HG03196 (cell line): Measurements from ENCODE around the gene GPATCH2L.

Experiments
- ATAC-seq: cut with Tn5 transposase; IDR thresholded peaks from one replicate; pipeline ENCODE4 v1.9.1; 2021; ENCODE audit not compliant: unreplicated experiment

Gene GPATCH2L

DNA sequence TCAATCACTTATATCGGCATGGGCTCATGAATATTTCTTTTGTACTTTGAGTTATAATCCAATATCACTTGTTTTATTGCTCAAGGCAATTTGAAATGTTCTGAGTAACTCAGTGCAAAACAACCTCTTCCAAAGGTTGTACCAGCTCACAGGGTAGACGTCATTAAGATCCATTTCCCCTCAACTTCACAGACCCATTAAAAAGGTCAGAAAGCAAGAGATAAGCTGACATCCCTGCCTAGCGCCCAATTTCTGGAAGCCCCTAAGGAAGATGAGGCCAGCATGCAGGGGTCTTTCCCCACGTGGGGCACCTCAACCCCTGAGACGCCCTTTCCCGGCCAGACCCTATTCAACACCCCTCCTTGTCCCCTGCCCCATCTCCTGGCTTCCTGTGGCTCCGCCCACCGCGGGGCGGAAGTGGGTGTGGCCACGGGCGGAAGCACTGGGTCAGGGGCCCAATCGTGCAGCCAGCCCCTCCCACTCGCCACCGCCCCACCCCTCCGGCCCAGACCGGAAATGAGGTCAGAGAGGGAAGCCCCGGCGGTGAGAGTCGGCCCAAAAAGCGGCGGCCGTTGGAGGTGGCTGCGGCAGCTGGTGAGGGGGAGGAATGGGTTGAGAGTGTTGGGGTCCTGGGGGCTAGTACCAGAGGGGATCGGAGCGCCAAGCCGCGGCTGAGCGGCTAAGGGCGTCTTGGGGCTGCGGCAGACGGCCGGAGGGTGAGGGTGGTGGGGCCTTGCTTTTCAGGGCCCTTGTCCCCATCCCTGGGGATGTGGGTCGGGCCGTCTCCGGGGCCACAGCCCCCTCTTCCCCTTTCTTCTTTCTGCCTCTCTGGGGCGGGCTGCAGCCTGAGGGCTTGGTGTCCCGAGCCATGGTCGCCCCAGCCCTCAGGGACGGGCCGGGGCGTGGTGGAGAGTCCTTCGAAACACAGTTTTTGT, at the start of gene GPATCH2L:
Gene GPATCH2L, plus strand, starts transcription at position 525 of the 935 bp plus-strand sequence. CDS start 2,442 bp downstream, outside the sequence.
- peak; percentile 85 for ATAC-seq

DNA sequence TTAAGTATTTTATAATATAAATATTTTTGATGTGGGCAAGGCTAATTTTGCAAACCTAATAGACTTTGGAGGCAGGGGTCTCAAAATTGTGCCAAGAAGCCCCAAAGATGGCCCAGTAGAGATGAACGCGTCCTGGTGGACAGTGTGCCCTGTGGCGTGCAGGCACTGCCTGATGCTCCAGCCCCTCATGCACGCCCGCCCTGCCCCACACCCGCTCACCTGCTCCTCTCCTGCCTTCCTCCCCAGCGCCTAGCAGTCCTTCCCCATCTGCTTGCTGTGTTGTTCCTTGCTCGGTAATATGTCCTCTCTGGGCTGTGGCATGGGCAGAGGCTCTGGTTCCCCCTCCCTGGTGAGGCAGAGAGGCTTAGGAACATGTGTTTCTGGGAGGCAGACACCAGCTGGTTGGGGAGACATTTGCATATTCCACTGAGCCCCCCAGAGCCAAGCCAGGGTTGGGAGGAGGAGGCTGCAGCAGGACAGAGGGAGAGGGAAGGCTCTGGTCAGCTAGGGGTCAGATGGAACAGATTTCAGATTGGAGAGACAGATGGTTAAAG, 46.8 kb upstream of the GPATCH2L start:
- no peak for ATAC-seq

DNA sequence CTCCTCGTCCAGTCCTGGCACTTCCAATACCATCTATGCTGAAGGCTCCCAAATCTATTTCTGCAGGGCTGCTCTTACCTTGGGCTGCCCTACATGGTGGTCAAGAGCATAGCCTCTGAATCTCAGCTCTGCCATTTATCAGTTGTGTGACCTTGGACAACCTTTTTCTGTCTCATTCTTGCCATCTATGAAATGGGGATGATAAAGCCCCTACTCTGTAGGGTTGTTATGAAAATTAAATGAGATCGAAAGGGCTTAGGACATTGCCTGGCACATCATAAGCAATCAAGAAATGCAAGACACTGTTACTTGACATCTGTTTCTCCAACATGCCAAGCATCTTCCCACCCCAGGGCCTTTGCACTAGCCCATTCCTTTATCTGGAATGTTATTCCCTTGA, 45.5 kb upstream of the GPATCH2L start:
- no peak for ATAC-seq

DNA sequence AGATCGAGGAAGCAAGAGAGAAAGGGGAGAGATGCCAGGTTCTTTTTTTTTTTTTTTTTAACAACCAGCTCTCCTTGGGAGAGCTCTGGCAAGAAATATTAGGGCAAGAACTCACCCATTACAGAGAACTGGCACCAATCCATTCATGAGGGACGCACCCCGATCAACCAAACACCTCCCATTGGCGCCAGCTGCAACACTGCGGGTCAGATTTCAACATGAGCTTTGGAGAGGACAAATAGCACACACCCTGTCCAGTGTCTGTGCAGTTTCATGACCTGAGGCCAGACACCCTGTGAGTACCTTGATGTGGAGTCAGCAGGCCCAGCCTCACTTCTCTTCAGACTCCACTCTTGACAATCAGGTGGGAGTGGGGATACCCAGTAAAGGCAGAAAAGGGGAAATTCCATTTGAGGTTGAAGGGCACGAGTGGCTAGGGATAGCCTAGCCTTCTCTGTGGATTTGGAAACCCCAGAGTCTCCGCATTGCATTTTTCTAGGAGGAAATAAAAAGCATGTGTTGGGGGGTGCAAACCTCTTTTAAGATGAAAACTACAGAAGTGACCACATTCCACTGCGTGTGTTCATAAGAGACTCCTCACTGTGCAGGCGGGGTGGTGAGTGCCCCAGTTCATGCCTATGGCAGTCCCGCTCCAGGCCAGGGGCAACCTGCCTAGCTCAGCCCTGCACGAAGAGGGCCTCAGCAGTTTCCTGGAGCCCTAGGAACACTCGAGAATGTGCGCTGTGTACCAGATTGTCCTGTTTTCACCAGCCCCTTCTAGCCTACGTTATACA, 42.4 kb upstream of the GPATCH2L start:
- no peak for ATAC-seq

DNA sequence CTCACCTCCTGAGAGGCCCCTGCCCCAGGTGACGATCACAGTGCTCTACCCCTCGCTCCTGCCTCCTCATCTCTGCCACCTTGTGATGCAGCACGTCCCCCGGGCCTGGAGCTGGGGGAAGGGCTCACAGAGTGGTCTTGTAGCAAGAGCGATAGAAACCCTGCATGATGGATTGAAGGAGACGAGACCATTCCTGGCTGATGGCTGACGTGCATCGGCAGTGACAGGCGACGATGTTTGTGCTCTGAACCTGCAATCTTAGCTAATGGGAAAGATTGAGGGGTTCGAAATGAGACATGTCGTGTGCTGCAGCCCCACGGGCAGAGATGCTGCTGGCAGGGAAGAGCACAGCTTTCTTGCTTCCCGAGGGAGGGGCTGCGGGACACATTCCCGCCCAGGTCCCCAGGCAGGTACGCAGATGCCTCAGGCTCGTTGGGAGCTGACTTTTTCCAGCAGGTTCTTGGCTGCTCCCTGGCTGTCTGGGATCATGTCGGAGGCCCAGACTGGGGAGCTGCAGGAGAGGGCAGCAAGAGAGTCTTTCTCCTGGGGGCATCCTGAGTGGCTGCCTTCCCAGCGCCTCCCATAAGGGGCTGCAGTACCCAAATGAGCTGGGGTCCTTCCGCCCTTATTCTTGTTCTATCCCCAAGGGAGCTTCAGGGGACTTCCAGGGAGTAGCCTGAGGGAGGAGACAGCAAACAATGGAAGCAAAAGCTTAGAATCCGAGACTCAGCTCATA, 38.7 kb upstream of the GPATCH2L start:
- no peak for ATAC-seq

DNA sequence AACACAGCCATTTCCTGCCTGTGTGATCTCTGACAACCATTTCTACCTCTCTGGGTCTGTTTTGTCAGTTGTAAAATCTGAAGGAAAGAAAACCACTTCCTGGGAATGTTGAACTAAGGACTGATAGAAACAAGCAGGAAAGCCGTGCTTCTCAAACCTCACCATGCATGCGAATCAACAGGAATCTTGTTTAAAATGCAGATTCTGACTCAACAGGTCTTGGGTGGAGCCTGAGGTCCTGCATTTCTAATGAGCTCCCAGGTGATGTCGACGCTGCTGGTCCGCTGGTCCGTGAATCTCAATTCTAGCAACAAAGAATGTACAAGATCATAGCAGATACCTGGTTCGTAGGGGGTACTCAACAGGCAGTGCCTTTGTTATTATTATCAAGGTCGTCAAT, 38.0 kb upstream of the GPATCH2L start:
- no peak for ATAC-seq

DNA sequence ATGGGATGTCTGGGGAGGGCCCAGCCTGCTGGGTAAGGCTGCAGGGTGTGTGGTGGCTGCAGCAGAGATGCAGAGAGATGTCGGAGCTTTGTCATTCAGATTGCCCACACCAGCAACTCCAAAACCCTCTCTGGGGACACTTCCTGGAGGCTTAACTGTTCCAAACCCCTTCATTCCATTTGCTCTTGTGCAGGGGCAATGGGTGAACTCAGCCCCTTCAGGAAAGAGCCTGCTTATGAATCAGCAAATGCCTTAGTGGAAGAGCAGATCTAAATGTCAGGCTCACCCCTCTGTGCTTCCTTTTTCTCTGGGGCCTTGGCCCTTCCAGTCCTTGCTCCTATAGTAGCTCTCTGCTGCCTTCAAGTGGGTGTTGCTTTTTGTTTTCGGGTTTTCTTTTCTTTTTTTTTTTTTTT, 36.7 kb upstream of the GPATCH2L start:
- ATAC-seq = no peak

DNA sequence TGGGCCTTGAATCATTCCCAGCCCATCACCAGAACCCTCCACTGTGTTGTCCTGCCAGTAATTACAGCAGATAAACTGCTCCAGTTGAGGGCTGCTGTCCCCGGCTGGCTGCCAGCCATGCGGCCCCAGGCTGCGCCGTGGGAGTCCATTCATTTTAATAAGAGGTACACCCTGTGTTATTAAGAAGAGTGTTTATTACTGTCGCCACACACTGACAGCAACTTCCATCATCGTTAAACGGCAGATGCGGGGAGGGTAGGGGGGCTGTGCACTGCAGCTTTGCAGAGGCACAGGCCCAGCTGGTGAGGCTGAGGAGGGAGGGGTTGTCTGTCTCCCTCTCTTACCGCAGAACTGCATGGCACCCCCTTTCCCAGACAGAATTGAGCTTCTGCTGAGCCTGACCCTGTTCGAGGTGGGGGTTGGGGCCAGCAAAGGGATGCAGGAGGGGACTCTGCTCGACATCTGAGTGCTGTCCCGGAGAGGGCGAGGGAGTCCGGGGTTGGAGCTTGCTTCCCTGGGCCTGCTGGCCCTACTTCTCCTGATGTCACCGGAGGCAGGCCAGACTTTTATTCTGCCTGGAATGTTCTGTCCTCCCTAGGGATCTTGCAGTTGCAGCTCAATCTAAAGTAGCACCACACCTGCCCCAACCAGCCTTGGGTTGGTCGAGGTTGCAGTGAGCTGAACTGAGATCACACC, 33.8 kb upstream of the GPATCH2L start:
- ATAC-seq = no peak

DNA sequence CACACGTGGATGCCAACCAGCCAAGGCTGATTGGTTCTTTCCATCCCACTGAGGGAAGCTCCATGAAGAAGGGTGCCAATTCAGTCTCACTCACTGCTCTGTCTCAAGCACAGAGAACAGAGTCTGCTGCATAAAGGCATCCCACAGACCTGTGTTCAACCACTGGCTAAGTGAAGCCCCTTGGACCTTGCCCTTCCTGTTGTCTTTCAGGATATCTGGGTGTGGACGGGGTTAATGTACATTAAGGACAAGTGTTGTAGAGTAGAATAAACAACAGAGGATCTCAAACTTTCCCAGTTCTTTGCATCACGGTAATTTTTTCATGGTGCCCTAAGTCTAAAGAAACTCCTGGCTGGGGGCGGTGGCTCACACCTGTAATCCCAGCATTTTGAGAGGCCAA, 33.1 kb upstream of the GPATCH2L start:
- ATAC-seq = no peak

DNA sequence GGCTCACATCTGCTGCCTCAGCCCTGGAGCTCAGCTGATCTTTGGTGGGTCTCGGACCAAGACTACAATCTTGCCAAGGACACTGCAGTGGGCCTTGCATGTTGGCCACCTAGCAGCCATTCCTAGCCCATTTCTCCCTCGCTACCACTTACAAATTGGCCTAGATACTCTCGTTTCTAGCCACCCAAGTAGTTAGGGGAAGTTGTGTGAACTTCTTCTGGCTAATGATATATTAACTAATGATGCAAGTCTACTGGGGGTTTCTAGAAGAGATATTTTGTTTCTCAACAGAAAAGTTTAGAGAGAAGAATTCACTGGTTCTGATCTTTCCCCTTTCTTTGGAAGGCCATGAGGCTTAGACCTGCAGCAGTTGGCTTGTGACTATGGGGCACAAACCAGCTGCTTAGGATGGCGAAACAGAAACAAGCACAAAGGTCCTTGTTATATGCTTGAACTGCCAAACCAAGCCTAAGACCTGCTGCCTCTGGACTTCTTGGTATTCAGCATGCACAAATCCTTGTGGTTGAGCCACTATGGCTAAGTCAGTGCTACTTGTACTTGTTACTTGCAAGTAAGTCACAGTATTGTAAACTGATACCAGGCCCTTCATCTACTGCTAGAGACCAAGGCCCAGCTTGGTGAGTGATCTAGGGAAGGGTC, 30.5 kb upstream of the GPATCH2L start:
- no peak for ATAC-seq

DNA sequence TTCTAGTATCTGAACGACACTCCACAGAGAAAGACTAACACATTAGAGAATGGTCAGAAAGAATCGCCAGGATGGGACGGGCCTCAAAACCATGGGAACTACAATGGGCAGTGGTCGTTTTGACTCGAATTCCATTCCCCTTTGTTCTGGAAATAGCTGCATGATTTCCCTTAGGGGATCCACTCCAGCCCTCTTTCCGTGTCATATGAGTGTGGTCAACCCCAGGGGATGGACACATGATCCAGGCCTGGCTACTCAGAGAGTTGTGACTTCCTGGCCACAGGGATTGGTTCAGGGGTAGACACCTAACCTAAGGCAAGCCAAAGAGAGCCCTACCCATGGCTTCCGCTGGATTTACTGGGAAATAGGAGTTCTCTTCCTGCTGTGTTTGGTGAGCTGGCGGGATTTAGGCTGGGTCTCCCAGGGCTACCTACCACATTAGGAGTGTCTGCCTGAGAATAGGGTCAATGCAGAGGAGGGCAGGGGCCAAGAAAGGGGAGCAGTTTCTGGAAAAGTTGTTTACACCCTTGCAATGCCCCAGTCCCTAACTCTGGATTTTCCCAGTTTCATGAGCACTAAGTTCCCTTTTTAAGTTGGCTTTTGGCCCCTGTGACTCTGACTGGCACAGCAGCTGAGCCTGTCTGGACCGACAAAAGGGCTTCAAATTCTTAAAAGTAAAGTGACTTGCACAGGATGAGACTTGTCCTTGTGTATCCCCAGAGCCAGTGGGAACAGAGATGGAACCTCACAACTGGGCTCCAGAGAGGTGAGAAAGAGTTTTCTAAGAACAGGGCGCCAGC, 28.1 kb upstream of the GPATCH2L start:
- ATAC-seq = no peak

DNA sequence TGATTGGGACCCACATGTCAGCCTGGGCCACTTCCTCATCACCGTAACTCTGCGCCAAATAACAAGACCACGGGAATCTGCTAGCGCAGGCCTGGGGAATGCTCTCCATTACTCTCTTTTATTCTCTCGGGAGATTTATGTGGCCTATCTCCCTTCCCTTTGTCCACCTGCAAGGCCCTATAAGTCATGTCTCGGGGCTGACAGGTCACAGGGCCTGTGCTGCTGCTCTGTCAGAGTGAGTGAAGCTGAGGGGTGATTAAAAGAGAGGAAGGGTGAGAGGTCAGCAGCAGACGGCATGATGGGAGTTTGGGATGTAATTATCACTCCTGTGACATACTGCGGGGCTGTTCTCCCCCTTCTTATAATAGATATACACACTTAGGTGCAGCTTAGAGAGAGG, 26.2 kb upstream of the GPATCH2L start:
- no peak for ATAC-seq

DNA sequence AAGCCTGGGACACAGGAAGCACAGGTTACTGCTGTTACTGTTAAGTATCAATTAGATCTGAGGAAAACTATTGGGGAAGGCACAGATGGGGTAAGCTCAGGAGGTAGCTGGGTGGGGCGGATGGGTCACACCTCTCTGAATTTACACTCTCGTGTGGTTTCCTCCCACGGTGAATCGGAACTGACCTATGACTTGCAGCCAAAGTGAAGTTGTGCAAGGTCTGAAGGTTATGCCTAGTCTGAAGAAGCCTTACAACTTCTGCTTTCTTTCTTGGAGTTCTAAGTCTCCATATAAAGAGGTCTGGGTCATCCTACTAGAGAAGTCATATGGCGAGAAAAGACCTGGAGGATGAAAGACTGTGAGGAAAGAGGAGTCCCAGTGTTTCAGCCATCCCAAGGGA, 25.6 kb upstream of the GPATCH2L start:
- no peak for ATAC-seq

DNA sequence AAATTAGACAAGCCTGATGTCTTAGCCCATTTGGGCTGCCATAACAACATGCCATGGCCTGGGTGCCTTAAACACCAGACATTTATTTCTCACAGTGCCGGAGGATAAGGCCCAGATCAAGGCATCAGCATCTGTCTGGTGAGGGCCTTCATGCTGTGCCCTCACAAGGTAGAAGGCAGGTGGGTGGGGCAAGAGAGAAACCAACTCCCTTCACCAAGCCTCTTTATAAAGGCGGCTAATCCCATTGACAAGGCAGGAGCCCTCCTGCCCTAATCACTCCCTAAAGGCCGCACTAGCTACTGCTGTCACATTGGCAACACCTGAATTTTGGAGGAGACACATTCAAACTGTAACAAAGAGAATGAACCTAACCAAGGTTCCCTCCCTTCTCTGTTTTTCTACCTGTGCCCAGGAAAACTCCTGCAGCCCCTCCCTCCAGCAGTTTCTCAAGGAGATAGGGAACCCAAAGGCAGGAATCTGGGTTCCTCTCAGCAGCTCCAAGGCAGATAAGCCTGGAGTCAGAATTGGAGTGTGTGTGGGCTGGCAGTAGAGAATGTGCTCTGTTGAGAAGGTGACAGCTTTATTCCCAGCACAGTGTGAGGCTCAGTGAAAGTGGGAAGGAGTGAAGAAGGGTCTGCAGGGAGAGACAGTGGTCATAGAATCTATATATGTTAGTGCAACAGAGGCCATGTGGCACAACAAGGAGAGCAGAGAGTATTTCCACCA, 21.7 kb upstream of the GPATCH2L start:
- ATAC-seq = no peak

DNA sequence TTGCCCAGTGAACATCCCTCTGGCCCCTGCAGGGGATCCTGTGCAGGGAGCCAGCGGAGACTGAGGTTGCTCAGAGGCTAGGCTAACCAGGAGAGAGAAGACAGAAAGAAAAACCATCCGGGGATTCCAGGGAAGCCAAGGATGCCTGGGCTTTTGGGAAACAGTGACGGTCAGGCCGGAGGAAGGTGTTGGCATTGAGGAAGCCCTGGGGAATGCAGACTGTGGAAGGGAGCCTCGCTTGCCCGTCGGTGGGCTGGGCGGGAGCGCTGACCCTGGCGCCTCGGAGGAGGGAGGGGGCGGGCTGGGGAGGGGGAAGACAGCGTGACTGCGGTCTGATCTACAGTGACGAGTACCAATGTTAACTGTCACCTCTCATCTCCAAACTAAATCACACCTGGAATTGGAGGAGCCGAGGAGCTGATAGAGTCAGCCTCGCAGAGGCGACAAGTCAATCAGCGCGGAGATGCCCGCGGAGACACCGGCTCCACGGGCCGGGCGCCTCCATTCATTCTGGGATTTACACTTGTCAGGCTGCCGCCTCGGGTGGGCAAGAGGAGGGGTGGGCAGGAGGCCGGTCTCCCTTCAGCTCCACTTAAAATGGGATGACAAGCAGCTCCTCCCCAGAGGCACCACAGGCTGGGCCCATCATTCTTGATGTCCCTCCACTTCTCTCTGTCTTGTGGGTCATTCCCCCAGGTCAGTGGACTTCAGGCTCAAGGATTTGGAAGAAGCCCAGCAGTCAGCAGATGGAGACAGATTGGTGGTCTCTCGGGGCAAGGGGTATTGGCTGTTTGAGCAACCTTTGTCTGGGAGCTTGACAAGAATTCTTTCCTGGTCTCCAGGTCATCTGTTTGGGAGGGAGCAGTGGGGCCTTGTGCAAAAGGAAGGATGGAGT, 20.4 kb upstream of the GPATCH2L start:
- ATAC-seq = no peak

DNA sequence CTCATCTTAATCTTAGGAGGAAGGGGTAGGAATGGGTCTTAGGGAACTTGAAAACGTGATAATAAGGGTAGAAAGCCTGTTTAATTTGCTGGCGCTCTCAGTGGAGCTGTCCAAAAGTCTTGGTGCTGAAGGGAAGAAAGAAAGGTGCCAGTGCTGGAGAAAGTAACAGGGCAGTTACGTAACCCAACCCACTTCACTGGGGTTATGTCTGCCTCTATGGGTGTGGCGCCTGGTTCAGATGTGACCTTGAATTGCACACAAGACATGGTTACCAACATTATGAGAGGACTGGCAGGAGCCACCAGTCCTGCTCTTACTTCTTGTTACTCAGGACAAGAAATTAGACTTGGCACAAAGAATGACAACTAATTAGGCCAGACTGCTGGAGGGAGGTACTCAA, 18.6 kb upstream of the GPATCH2L start:
- ATAC-seq = no peak

DNA sequence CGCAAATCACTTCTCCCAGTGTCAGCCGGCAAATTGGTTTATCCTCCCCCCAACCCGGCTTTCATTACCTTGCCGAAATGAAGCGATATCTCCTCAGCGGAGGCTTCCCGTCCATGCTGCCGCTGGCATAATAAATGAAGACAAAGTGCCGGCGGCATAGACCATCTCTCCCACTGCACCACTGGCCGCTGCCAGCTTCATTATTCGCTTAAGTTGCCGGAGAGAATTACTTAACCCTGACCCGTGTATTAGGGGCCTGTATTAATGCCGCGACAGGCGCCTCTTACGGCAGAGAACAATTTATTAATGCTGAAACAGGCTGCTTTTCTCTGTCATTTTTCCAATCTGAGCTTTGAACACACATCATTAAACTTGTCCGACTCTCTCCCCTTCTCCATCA, 17.5 kb upstream of the GPATCH2L start:
- no peak for ATAC-seq
